PC-9 (cell line): ENCODE data around the gene INTU. TPM values are rescaled to one million over a fixed set of nuclear protein-coding genes. Genes with fewer than 3 reads are reported as not detected.

Experiments used
- BruUV-seq: library from RNA; stranded (reverse); fragments of 400-500 nt; replicated peaks from 2 replicates; lab custom pipeline; 2021; lab: Mats Ljungman, UMichigan
- CTCF ChIA-PET: fragments of 300-600 bp; sonication (Branson Sonifier 250); formaldehyde crosslinking; loops from one replicate; lab custom pipeline; 2022; ENCODE audit warnings: antibody characterized with exemption; lab: Charles Lee
- POLR2A ChIA-PET: fragments of 300-600 bp; sonication (Branson Sonifier 250); formaldehyde crosslinking; loops from one replicate; lab custom pipeline; 2022; ENCODE audit warnings: antibody characterized with exemption; ENCODE audit not compliant: unreplicated experiment; lab: Charles Lee
- DNase-seq, 2 experiments: peaks; one replicate each; pipeline versions ENCODE4 v3.0.0 to v3.0.0-alpha.2; 2015 to 2022; ENCODE audit warnings: mixed read lengths in 1 of 2
- H2AFZ ChIP-seq: fragments of 200-600 bp; sonication (generic); 2 replicates; pipeline ENCODE4 v1.8.1; 2017; ENCODE audit warnings: antibody characterized with exemption
- H3F3A ChIP-seq: fragments of 200-600 bp; sonication (generic); 2 replicates; pipeline ENCODE4 v1.8.1; 2017; ENCODE audit warnings: antibody characterized with exemption, mild to moderate bottlenecking, low read depth; ENCODE audit not compliant: insufficient read depth
- H3K27ac ChIP-seq: fragments of 200-600 bp; sonication (generic); 2 replicates; pipeline ENCODE4 v1.6.1; 2016; ENCODE audit warnings: mixed run types
- H3K27me3 ChIP-seq: fragments of 200-600 bp; sonication (generic); 2 replicates; pipeline ENCODE4 v1.6.1; 2016; ENCODE audit warnings: low read depth, mixed run types; ENCODE audit not compliant: insufficient read depth
- H3K36me3 ChIP-seq: fragments of 200-600 bp; sonication (generic); 2 replicates; pipeline ENCODE4 v1.6.1; 2016; ENCODE audit warnings: low read depth, mixed run types
- H3K4me1 ChIP-seq: fragments of 200-600 bp; sonication (generic); replicated peaks from 2 replicates; pipeline ENCODE4 v1.6.1; 2016; ENCODE audit warnings: mixed run types; ENCODE audit not compliant: insufficient read depth
- H3K4me2 ChIP-seq: fragments of 200-600 bp; sonication (generic); 2 replicates; pipeline ENCODE4 v1.6.1; 2017; ENCODE audit warnings: mixed run types
- H3K4me3 ChIP-seq: fragments of 200-600 bp; sonication (generic); 2 replicates; pipeline ENCODE4 v1.6.1; 2016; ENCODE audit warnings: mixed run types
- H3K79me2 ChIP-seq: fragments of 200-600 bp; sonication (generic); 2 replicates; pipeline ENCODE4 v1.6.1; 2017; ENCODE audit warnings: low read depth, mixed run types
- H3K9me2 ChIP-seq: fragments of 200-600 bp; sonication (generic); 2 replicates; pipeline ENCODE4 v1.8.1; 2017; ENCODE audit warnings: mild to moderate bottlenecking; ENCODE audit not compliant: insufficient read depth
- H3K9me3 ChIP-seq: fragments of 200-600 bp; sonication (generic); 2 replicates; pipeline ENCODE4 v1.8.1; 2016; ENCODE audit warnings: low read depth; ENCODE audit not compliant: insufficient read depth
- H4K20me1 ChIP-seq: fragments of 200-600 bp; sonication (generic); 2 replicates; pipeline ENCODE4 v1.8.1; 2017; ENCODE audit not compliant: insufficient read depth
- CTCF ChIP-seq: fragments of 200-600 bp; sonication (generic); conservative IDR thresholded peaks from 2 replicates; pipeline ENCODE4 v1.6.1; 2017; ENCODE audit warnings: mixed run types, antibody characterized with exemption, mild to moderate bottlenecking, moderate library complexity
- EZH2 ChIP-seq: fragments of 200-600 bp; sonication (generic); IDR thresholded peaks from 2 replicates; pipeline ENCODE4 v1.8.0; 2017; ENCODE audit warnings: antibody characterized with exemption, low read depth
- intact Hi-C: fragments of 100-400 bp; cut with micrococcal nuclease; formaldehyde crosslinking; loops from one replicate; pipeline ENCODE4 v1.10.0; 2022; ENCODE audit not compliant: unreplicated experiment
- total RNA-seq: library from RNA; stranded (reverse); gene quantifications from 2 replicates; pipeline ENCODE4 v1.2.3, GENCODE V29; 2021

The INTU gene
- total RNA-seq, 1 experiment from 2014 or later: 10.5 TPM

GRCh38 chr4:127606823-127607222 is 25.9 kb upstream of the INTU start:
- no peak overlapping the region for H3K27ac ChIP-seq
- H3K79me2 ChIP-seq: no peaks in the 10 kb centered on the region
- 0 out of 2 replicates have a peak, but pooled peaks cover 5% of the 10 kb centered on the region for H3K4me1 ChIP-seq
- no peak overlapping the region for H2AFZ ChIP-seq
- DNase-seq: no peak
- no peaks in the 10 kb centered on the region for H3K27me3 ChIP-seq
- TF ChIP-seq CTCF (no peak), EZH2 (no peak)
- BruUV-seq: no TSS peak
- H3F3A ChIP-seq: no peaks in the 10 kb centered on the region
- intact Hi-C loops: loop anchor here (10.0 kb wide), 1 partner anchor 448 kb away; no protein-coding TSS in a partner anchor
- H3K36me3 ChIP-seq: no peaks in the 10 kb centered on the region
- no peak overlapping the region for H3K4me2 ChIP-seq
- no peaks in the 10 kb centered on the region for H3K9me2 ChIP-seq
- H3K4me3 ChIP-seq: no peak overlapping the region
- no peaks in the 10 kb centered on the region for H4K20me1 ChIP-seq
- H3K9me3 ChIP-seq: no peaks in the 10 kb centered on the region
- POLR2A ChIA-PET: no interaction called here
- CTCF ChIA-PET: no interaction called here

- TF ChIP-seq EZH2: no peak
- no peak for TF ChIP-seq CTCF
- H3K27me3 ChIP-seq: no peaks in the 10 kb centered on the region
- H3K9me2 ChIP-seq: no peaks in the 10 kb centered on the region
- ChIA-PET POLR2A (no interaction called here), CTCF (no interaction called here)
- intact Hi-C loops: loop anchor here (10.0 kb wide), 1 partner anchor 445 kb away; no protein-coding TSS in a partner anchor
- no peak overlapping the region for H2AFZ ChIP-seq
- DNase-seq: no peak
- H3K36me3 ChIP-seq: no peaks in the 10 kb centered on the region
- H3F3A ChIP-seq: no peaks in the 10 kb centered on the region
- H3K4me1 ChIP-seq: 0 out of 2 replicates have a peak, but pooled peaks cover 5% of the 10 kb centered on the region
- no peak overlapping the region for H3K27ac ChIP-seq
- no peak overlapping the region for H3K4me2 ChIP-seq
- no peaks in the 10 kb centered on the region for H4K20me1 ChIP-seq
- H3K4me3 ChIP-seq: no peak overlapping the region
- H3K79me2 ChIP-seq: no peaks in the 10 kb centered on the region
- no TSS peak for BruUV-seq
- H3K9me3 ChIP-seq: no peaks in the 10 kb centered on the region
These were observed 23.3 kb upstream of the INTU start for GRCh38 chr4:127609484-127609883.

- 0 out of 2 replicates have a peak, but pooled peaks cover 5% of the 10 kb centered on the region for H3K4me1 ChIP-seq
- H3K9me2 ChIP-seq: no peaks in the 10 kb centered on the region
- no peaks in the 10 kb centered on the region for H3K36me3 ChIP-seq
- no peak for TF ChIP-seq EZH2
- TF ChIP-seq CTCF: no peak
- H4K20me1 ChIP-seq: no peaks in the 10 kb centered on the region
- intact Hi-C loops: no loop called here
- H3K4me3 ChIP-seq: no peak overlapping the region
- CTCF ChIA-PET: no interaction called here
- no peaks in the 10 kb centered on the region for H3F3A ChIP-seq
- POLR2A ChIA-PET: no interaction called here
- no peaks in the 10 kb centered on the region for H3K27me3 ChIP-seq
- H3K27ac ChIP-seq: no peak overlapping the region
- no peaks in the 10 kb centered on the region for H3K79me2 ChIP-seq
- H2AFZ ChIP-seq: no peak overlapping the region
- DNase-seq: no peak
- H3K4me2 ChIP-seq: no peak overlapping the region
- no TSS peak for BruUV-seq
- H3K9me3 ChIP-seq: no peaks in the 10 kb centered on the region
These were observed 22.3 kb upstream of the INTU start for GRCh38 chr4:127610488-127610887.
